Tongue (tissue), 2 donors: ENCODE data around the gene CCHCR1. TPM values are rescaled to one million over a fixed set of nuclear protein-coding genes. Genes with fewer than 3 reads are reported as not detected.

Experiments used
- DNase-seq: peaks from one replicate; pipeline ENCODE4 v3.0.0-alpha.2; 2015
- total RNA-seq: library from RNA; depleted of rRNA; stranded (reverse); fragments of >200 nt; gene quantifications from one replicate; pipeline ENCODE4 v1.2.3, GENCODE V29; 2014

CCHCR1 gene
- total RNA-seq, 1 donor from 2014 or later = 14.2 TPM

DNA sequence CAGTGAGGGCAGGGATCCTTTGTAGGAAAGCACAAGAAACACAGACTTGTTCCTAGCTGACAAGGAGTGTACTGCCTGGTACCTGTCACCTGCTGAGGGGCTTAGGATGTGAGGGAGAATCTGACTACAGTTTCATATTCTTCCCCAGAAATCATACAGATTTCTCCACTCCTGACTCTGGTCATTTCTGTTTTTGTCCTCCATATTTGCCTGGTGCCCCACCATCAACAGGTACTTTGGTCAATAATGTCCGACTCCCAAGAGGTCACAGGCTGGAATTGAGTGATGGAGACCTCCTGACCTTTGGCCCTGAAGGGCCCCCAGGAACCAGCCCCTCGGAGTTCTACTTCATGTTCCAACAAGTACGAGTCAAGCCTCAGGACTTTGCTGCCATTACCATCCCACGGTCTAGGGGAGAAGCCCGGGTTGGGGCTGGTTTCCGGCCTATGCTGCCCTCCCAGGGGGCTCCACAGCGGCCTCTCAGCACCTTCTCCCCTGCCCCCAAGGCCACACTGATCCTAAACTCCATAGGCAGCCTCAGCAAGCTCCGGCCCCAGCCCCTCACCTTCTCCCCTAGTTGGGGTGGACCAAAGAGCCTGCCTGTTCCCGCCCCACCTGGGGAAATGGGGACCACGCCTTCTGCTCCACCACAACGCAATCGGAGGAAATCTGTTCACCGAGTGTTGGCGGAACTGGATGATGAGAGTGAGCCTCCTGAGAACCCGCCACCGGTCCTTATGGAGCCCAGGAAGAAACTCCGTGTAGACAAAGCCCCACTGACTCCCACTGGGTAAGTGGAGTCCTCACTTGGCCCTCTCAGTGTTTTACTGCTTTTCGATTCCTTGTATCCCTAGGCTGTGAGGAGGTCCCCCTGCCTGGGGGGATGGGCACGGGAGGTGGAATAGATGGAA lies 3.9 kb upstream of the CCHCR1 start:
- DNase-seq = no peak

DNA sequence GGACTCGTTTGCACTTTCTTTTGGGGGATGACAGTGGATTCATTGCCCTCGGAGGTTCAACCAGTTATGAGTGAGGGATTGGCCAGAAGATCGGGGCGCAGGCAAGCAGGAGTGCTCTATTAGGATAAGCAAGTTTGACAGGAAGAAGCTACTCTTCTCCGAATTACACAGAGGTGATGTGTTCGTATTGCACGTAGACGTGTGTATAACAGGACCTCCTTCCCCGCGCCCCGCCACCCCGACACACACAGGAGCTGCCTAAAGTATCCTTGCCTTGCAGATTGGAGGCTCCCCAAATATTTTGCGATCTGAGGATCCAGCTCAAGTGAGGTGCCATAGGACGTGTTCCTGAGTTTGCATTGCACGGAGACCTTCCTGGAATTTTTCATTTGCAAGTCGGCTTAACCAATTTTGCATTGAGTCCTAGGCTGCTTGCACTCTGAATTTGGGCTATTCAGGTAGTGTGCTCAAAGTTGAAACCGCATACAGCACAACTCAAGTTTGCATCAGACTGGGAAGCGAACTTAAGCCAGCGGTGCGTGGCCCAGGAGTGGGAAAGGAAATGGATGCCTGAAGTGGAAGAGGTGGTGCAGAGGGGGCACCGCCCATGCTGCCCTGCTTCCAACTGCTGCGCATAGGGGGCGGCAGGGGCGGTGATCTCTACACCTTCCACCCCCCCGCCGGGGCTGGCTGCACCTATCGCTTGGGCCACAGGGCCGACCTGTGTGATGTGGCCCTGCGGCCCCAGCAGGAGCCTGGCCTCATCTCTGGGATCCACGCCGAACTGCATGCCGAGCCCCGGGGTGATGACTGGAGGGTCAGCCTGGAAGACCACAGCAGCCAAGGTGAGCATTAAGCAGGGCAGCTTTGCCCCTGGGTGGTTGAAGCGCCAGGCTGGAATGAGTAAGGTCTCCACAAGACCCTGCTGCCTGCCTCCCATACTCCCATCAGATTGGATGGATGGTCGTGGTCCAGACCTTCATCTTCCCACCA lies 1.6 kb upstream of the CCHCR1 start:
- peak; percentile 7 for DNase-seq

DNA sequence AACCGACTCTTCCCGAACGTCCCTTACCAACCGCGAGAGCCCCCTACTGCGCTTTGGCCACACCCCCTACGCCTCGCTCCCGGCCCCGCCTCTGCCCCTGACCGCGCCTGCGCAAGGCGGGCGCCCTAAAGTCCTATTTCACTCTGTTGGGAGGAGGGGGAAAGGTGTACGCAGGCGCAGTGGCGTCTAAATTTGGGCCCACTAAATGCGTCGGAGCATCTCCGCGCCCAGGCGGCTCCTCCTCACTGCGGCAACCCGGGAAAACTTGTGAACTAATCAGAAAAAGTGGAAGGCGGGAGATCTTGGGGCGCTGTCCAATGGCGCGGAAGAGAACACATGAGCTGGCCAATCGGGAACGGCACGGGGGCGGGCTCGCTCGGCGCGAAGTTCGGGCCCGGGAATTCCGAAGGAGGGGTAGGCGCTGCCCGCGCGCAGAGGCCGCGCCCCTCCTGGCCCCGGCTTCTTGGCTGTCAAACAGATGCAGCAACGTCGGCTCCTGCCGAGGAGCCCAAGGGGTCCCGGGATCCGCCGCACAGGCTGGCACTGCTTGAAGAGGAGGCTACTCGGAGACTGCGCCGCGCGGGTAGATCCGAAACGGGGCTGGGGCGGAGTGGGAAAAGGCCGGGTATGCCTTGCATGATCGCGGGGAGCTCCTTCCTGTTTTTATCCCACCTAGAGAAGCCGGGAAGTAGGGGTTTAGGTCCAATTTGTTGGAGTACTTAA lies 699 bp upstream of the CCHCR1 start, which contains the start of gene TCF19:
TSS of gene TCF19 (plus strand) at position 450 of the 723 bp plus-strand sequence. CDS start 881 bp downstream, outside the sequence.
- peak; percentile 100 for DNase-seq

DNA sequence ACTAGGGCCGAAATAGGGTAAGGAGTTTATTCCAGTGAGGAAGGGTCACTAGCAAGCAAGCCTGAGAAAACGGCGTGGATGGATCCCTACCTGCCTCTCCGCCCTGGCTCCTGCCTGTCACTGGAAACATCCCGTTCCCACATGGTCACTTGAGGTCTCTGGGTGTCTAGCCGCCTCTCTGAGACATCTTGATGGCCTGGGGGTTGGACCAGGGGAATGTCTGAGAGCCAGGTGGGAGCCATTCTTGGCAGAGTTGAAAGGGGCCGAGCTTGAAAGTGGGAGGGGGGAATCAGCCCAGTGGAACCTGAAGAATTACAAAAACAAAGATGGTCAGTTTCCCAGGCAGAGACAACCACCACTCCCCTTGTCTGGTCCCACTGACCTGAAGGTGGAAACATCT lies 961 bp downstream of the CCHCR1 start:
- DNase-seq = no peak

GRCh38 chr6:31154436-31154835 lies 3.2 kb downstream of the CCHCR1 start:
- DNase-seq = no peak

DNA sequence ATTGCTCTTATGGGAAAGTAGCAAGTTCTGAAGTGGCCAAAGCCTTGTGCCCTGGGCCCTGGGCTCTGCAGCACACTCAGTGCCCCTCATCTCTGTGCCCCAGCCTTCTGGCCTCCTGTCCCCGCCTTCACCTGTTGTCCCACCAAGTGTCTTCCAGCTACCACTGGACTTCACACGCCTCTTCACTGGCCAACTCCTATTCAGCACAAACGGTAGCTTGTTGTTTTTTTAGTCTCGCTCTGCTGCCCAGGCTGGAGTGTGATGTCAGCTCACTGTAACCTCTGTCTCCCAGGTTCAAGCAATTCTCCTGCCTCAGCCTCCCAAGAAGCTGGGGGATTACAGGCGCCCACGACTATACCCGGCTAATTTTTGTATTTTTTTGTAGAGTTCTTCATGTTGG lies 4.8 kb downstream of the CCHCR1 start:
- DNase-seq = no peak

GRCh38 chr6:31149827-31150447 lies 7.7 kb downstream of the CCHCR1 start:
- no peak for DNase-seq

DNA sequence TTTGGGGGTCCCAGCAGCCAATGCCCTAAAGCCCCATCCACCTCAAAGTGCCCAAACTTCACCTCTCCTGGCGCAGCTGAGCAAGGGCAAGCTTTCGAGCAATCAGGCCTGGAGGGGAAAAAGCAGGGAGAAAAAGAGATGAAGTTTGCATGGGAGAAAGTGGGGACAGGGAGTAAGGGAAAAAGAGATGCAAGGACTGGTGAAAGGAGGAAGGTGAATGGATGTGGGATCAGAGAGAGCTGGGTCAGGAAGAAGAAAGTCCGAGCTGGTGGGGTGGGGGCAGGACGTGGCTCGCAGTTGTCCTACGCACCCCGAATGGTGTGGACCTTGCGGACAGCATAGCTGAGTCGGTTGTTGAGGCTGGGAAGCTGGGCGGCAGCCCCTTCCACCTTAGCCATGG lies 12.2 kb downstream of the CCHCR1 start:
- DNase-seq = no peak

GRCh38 chr6:31144970-31145340 lies 12.6 kb downstream of the CCHCR1 start:
- DNase-seq = no peak

DNA sequence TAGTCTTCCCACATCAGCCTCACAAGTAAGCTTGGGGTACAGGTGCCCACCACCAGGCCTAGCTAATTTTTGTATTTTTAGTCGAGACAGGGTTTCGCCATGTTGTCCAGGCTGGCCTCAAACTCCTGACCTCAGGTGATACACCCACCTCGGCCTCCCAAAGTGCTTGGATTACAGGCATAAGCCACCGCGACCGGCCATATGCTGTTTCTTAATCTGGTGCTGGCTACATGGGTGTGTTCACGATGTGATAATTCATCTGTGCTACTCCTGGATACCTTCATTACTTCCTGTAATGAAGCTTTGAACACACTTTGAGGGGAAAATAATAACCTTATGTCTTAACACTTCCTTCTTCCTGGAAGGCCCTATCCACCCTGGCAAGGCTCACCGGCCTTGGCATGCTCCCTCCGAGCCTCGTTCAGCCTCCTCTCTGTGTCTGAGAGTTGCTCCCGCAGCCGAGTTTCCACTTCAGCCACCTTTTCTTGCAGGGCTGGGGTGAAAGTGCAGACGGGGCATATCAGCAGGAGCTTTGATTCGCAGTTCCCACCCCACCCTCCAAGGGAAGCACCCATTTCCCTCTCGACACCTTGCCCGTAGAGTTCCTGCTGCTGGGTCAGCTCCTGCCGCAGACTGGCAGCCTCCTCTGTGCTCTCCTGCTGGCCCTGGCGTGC lies 13.2 kb downstream of the CCHCR1 start:
- DNase-seq = no peak

DNA sequence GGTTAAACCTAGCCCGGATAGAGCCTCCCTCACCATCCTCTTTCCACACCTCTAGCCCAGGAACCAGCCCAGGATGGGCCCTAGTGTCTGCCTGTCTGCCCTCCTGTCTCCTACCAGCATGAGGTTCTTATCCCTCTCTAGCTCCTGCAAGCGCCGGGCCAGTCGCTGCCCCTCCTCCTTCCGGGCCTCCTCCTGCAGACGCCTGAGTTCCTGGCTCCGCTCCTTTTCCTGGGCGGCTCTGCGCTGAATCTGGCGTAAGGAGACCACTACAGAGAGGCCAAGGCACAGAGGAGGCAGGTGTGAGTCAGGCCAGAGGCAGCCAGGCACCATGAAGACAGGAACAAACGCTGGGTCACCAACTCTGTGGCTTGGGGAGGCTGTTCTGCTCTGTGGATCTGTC lies 14.5 kb downstream of the CCHCR1 start:
- DNase-seq = peak; percentile 58

GRCh38 chr6:31142361-31142761 lies 15.2 kb downstream of the CCHCR1 start:
- peak; percentile 48 for DNase-seq

DNA sequence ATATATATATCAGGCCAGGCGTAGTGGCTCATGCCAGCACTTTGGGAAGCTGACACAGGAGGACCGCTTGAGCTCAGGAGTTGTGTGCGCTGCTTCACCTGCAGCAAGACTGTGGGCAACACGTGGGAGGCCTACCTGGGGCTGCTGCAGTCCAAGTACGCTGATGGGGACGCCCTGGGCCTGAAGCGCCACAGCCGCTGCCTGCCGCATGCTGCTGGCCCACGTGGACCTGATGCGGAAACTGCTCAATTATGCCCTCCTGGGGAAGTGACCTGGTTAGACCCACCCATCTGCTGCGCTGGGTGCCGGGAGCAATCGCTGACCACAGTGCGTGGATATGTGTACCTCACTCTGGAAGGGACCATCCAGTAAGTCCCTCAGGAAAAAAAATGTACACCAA lies 17.0 kb downstream of the CCHCR1 start:
- no peak for DNase-seq

DNA sequence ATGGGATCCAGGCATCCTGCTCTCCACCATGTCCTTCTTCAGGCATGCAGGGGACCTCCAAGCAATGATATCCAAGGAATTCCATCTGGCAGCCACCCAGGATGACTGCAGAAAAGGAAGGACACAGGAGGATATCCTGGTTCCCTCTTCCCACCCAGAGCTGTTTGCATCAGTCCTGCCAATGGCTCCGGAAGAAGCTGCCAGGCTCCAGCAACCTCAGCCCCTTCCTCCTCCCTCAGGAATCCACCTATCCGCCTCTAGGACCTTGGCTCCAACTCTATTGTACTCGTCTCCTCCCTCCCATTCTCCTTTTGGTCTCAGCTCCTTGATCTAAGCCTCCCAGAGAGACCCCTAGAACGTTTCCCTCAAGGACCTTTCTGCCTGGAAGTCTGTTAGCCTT lies 18.0 kb downstream of the CCHCR1 start:
- no peak for DNase-seq

DNA sequence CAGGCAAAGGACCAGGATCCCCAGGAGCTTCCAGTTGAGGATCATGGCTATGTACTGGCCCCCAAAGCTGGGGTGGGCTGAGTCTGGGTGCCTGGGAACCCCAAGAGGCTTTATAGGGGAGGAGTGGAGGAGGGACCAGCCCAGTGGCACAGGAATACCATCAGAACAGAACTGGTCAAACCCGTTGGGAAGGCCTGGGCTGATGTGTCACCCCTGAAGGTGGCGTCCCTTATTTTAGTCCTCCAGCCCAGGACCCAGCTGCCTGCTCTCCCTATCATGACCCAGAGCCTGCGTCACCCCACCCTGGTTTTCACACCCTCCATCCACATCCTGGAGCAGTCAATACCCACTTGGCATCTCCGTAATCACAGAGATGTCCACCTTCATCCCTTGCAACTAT lies 18.6 kb downstream of the CCHCR1 start, which contains the start of gene PSORS1C2:
TSS of gene PSORS1C2 (minus strand) at position 85 of the 400 bp plus-strand sequence. CDS start at position 45, 40 bp downstream.
- DNase-seq = no peak

GRCh38 chr6:31135710-31136109 lies 21.9 kb downstream of the CCHCR1 start:
- DNase-seq = no peak

- no peak for DNase-seq
Observed at GRCh38 chr6:31132806-31133205, 24.8 kb downstream of the CCHCR1 start.

DNA sequence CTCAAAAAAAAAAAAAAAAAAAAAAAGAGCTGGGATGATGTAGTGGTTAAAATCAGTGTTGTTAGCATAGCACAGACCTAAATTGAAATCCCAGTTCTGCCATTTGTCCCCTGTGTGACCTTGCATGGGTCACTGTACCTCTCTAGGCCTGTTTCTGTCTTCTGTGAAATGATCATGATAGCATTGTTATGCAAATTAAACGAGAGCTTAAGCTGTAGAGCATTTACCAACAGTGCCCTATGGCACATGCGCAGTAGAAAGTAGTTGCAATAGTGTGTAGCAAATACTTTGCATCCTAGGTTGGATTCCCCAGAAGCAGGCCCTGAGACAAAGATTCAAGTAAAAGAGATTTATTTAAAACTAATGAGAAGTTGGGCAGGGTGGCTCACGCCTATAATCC lies 26.0 kb downstream of the CCHCR1 start:
- no peak for DNase-seq

GRCh38 chr6:31130751-31131150 lies 26.9 kb downstream of the CCHCR1 start:
- no peak for DNase-seq

DNA sequence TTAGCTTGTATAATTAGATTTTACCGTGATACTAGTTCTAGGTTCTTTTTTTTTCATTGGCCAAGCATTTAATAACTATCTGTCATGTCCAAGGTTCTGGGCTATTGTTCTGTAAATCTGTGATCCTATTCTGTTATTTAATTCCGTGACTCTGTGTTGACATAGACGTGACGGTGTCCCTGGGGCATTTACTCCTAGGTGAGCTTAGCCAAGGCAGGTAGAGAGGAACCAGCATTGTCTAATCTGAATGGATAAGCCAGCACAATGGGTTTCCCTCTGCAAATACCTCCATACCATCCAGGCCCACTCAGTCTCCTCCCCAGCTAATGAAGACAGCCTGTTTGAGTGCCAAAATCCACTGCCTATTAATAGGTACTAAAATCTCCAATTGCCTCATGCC lies 28.5 kb downstream of the CCHCR1 start:
- DNase-seq = no peak

GRCh38 chr6:31128093-31128676 lies 29.4 kb downstream of the CCHCR1 start:
- DNase-seq = peak; percentile 67
